Testis (tissue), 2 donors: Measurements from ENCODE around the gene GNB3.

Experiments used
- POLR2A ChIP-seq: fragments of 450-650 bp; IDR thresholded peaks from one replicate; pipeline ENCODE4 v1.6.1; 2017; ENCODE audit warnings: antibody characterized with exemption, mild to moderate bottlenecking, moderate library complexity
- TF ChIP-seq, protein P1 (sequence below), 3 experiments: fragments of 450-650 bp in 2 of 3; fragments of 200-600 bp in 1 of 3; sonication (generic) in 1 of 3; IDR thresholded peaks; one replicate each; pipeline ENCODE4 v1.5.1; 2016 to 2019; ENCODE audit warnings: antibody characterized with exemption in 3 of 3, mild to moderate bottlenecking in 2 of 3, moderate library complexity in 1 of 3

GRCh38 chr12:6851153-6851920 lies 10.6 kb downstream of the GNB3 start, which contains the start of gene CDCA3:
- TF ChIP-seq, protein P1, sequence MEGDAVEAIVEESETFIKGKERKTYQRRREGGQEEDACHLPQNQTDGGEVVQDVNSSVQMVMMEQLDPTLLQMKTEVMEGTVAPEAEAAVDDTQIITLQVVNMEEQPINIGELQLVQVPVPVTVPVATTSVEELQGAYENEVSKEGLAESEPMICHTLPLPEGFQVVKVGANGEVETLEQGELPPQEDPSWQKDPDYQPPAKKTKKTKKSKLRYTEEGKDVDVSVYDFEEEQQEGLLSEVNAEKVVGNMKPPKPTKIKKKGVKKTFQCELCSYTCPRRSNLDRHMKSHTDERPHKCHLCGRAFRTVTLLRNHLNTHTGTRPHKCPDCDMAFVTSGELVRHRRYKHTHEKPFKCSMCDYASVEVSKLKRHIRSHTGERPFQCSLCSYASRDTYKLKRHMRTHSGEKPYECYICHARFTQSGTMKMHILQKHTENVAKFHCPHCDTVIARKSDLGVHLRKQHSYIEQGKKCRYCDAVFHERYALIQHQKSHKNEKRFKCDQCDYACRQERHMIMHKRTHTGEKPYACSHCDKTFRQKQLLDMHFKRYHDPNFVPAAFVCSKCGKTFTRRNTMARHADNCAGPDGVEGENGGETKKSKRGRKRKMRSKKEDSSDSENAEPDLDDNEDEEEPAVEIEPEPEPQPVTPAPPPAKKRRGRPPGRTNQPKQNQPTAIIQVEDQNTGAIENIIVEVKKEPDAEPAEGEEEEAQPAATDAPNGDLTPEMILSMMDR (IDR thresholded peaks at IDR 0.05): no peak
- TF ChIP-seq POLR2A: peak; percentile 54
